ENCODE data around the gene SETD1A.
"Not testable (repeated sequence)": the region's sequence is repeated elsewhere in the genome, so short reads cannot be mapped to it uniquely, and the experiment has no call there.

DNA sequence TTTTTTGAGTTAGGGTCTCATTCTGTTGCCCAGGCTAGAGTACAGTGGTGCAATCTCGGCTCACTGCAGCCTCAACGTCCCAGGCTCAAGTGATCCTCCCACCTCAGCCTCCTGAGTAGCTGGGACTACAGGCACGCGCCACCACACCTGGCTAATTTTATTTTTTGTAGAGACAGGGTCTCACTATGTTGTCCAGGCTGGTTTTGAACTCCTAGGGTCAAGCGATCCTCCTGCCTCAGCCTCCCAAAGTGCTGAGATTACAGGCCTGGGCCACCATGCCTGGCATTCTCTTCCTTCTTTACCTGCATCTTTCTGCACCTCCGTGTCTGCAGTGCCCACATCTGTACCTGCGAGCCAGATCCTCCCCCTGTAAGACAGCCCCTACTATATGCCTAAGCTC is 54.3 kb downstream of the SETD1A start:
- TF ChIP-seq, protein P1, sequence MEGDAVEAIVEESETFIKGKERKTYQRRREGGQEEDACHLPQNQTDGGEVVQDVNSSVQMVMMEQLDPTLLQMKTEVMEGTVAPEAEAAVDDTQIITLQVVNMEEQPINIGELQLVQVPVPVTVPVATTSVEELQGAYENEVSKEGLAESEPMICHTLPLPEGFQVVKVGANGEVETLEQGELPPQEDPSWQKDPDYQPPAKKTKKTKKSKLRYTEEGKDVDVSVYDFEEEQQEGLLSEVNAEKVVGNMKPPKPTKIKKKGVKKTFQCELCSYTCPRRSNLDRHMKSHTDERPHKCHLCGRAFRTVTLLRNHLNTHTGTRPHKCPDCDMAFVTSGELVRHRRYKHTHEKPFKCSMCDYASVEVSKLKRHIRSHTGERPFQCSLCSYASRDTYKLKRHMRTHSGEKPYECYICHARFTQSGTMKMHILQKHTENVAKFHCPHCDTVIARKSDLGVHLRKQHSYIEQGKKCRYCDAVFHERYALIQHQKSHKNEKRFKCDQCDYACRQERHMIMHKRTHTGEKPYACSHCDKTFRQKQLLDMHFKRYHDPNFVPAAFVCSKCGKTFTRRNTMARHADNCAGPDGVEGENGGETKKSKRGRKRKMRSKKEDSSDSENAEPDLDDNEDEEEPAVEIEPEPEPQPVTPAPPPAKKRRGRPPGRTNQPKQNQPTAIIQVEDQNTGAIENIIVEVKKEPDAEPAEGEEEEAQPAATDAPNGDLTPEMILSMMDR (conservative IDR thresholded peaks at IDR 0.05 in 1 of 2, IDR thresholded peaks at IDR 0.05 in 1 of 2; ENCODE audit: extremely low read depth in 1 of 2, insufficient read depth in 1 of 2, low read depth in 1 of 2, low read length in 2 of 2), result not testable (repeated sequence)
- not testable (repeated sequence) for TF ChIP-seq EZH2 (IDR thresholded peaks at IDR 0.05; ENCODE audit: borderline replicate concordance, low read length)

All from mammary epithelial cell (primary cell).